Measurements from ENCODE around the gene BABAM2. TPM values are rescaled to one million over a fixed set of nuclear protein-coding genes. Genes with fewer than 3 reads are reported as not detected.
"Not testable (repeated sequence)": the region's sequence is repeated elsewhere in the genome, so short reads cannot be mapped to it uniquely, and the experiment has no call there.

BABAM2 gene
- total RNA-seq, 1 experiment from 2014 or later: 40.8 TPM

GRCh38 chr2:27967076-27967475 is 76.5 kb downstream of the BABAM2 start:
- Histone ChIP-seq H3K4me1 (ENCODE audit: low read length) (no peaks in the 10 kb centered on the region), H3K79me2 (ENCODE audit: low read length) (no peaks in the 10 kb centered on the region), H2AFZ (ENCODE audit: low read length) (no peak overlapping the region), H3K27ac (ENCODE audit: low read length) (no peak overlapping the region), H3K27me3 (ENCODE audit: low read length) (no peaks in the 10 kb centered on the region), H3K9me2 (replicated peaks; ENCODE audit: insufficient read depth, low read length) (no peaks in the 10 kb centered on the region), H3K4me3 (ENCODE audit: low read length) (no peak overlapping the region), H4K20me1 (ENCODE audit: insufficient read depth, low read depth, low read length) (0 out of 2 replicates have a peak, but pooled peaks cover 4% of the 10 kb centered on the region), H3K9ac (ENCODE audit: low read length) (no peak overlapping the region), H3K4me2 (ENCODE audit: low read depth, low read length, poor library complexity, severe bottlenecking) (no peak overlapping the region), H3K9me3 (ENCODE audit: low read length) (no peaks in the 10 kb centered on the region), H3K36me3 (ENCODE audit: insufficient read depth, low read length) (no peaks in the 10 kb centered on the region)
- no peak for DNase-seq

- not testable (repeated sequence) for H3K9ac ChIP-seq (ENCODE audit: low read length); H3K36me3 ChIP-seq (ENCODE audit: insufficient read depth, low read length); DNase-seq; H3K4me1 ChIP-seq (ENCODE audit: low read length); H3K79me2 ChIP-seq (ENCODE audit: low read length); H3K9me3 ChIP-seq (ENCODE audit: low read length); H2AFZ ChIP-seq (ENCODE audit: low read length); H3K9me2 ChIP-seq (replicated peaks; ENCODE audit: insufficient read depth, low read length); H3K27me3 ChIP-seq (ENCODE audit: low read length); H3K4me3 ChIP-seq (ENCODE audit: low read length); H3K27ac ChIP-seq (ENCODE audit: low read length); H4K20me1 ChIP-seq (ENCODE audit: insufficient read depth, low read depth, low read length); H3K4me2 ChIP-seq (ENCODE audit: low read depth, low read length, poor library complexity, severe bottlenecking)
These were observed 77.5 kb downstream of the BABAM2 start for GRCh38 chr2:27968045-27968444.

GRCh38 chr2:27968957-27969356 is 78.4 kb downstream of the BABAM2 start:
- H3K27ac ChIP-seq (ENCODE audit: low read length); H3K9me2 ChIP-seq (replicated peaks; ENCODE audit: insufficient read depth, low read length); H4K20me1 ChIP-seq (ENCODE audit: insufficient read depth, low read depth, low read length); H3K9ac ChIP-seq (ENCODE audit: low read length); DNase-seq; H2AFZ ChIP-seq (ENCODE audit: low read length); H3K9me3 ChIP-seq (ENCODE audit: low read length); H3K36me3 ChIP-seq (ENCODE audit: insufficient read depth, low read length); H3K79me2 ChIP-seq (ENCODE audit: low read length); H3K27me3 ChIP-seq (ENCODE audit: low read length); H3K4me3 ChIP-seq (ENCODE audit: low read length); H3K4me1 ChIP-seq (ENCODE audit: low read length); H3K4me2 ChIP-seq (ENCODE audit: low read depth, low read length, poor library complexity, severe bottlenecking): not testable (repeated sequence)

- Histone ChIP-seq H3K27ac (ENCODE audit: low read length) (no peak overlapping the region), H3K79me2 (ENCODE audit: low read length) (no peaks in the 10 kb centered on the region), H4K20me1 (ENCODE audit: insufficient read depth, low read depth, low read length) (peaks cover 10% of the 10 kb centered on the region; the same call in 1 of the 2 replicates), H3K4me1 (ENCODE audit: low read length) (no peaks in the 10 kb centered on the region), H3K27me3 (ENCODE audit: low read length) (no peaks in the 10 kb centered on the region), H3K9me2 (replicated peaks; ENCODE audit: insufficient read depth, low read length) (no peaks in the 10 kb centered on the region), H3K36me3 (ENCODE audit: insufficient read depth, low read length) (no peaks in the 10 kb centered on the region), H3K9me3 (ENCODE audit: low read length) (no peaks in the 10 kb centered on the region), H3K4me2 (ENCODE audit: low read depth, low read length, poor library complexity, severe bottlenecking) (no peak overlapping the region), H2AFZ (ENCODE audit: low read length) (no peak overlapping the region), H3K9ac (ENCODE audit: low read length) (no peak overlapping the region), H3K4me3 (ENCODE audit: low read length) (no peak overlapping the region)
- no peak for DNase-seq
These were observed 81.8 kb downstream of the BABAM2 start for GRCh38 chr2:27972311-27972710.

- Histone ChIP-seq H3K27ac (ENCODE audit: low read length) (no peak overlapping the region), H3K36me3 (ENCODE audit: insufficient read depth, low read length) (no peaks in the 10 kb centered on the region), H3K27me3 (ENCODE audit: low read length) (no peaks in the 10 kb centered on the region), H3K4me3 (ENCODE audit: low read length) (no peak overlapping the region), H3K9me2 (replicated peaks; ENCODE audit: insufficient read depth, low read length) (no peaks in the 10 kb centered on the region), H3K9ac (ENCODE audit: low read length) (no peak overlapping the region), H3K4me2 (ENCODE audit: low read depth, low read length, poor library complexity, severe bottlenecking) (no peak overlapping the region), H3K9me3 (ENCODE audit: low read length) (no peaks in the 10 kb centered on the region), H4K20me1 (ENCODE audit: insufficient read depth, low read depth, low read length) (peaks cover 10% of the 10 kb centered on the region; the same call in 1 of the 2 replicates), H2AFZ (ENCODE audit: low read length) (no peak overlapping the region), H3K4me1 (ENCODE audit: low read length) (no peaks in the 10 kb centered on the region), H3K79me2 (ENCODE audit: low read length) (no peaks in the 10 kb centered on the region)
- DNase-seq: no peak
These were observed 83.1 kb downstream of the BABAM2 start for GRCh38 chr2:27973592-27973991.

- Histone ChIP-seq H3K4me2 (ENCODE audit: low read depth, low read length, poor library complexity, severe bottlenecking) (no peak overlapping the region), H3K79me2 (ENCODE audit: low read length) (no peaks in the 10 kb centered on the region), H4K20me1 (ENCODE audit: insufficient read depth, low read depth, low read length) (peaks cover 6% of the 10 kb centered on the region; the same call in 1 of the 2 replicates), H3K4me3 (ENCODE audit: low read length) (no peak overlapping the region), H3K9me3 (ENCODE audit: low read length) (no peaks in the 10 kb centered on the region), H3K27me3 (ENCODE audit: low read length) (no peaks in the 10 kb centered on the region), H3K9me2 (replicated peaks; ENCODE audit: insufficient read depth, low read length) (no peaks in the 10 kb centered on the region), H2AFZ (ENCODE audit: low read length) (no peak overlapping the region), H3K36me3 (ENCODE audit: insufficient read depth, low read length) (no peaks in the 10 kb centered on the region), H3K4me1 (ENCODE audit: low read length) (peaks cover 3% of the 10 kb centered on the region; the same call in 1 of the 2 replicates), H3K27ac (ENCODE audit: low read length) (no peak overlapping the region), H3K9ac (ENCODE audit: low read length) (no peak overlapping the region)
- DNase-seq: no peak
These were observed 85.8 kb downstream of the BABAM2 start for GRCh38 chr2:27976308-27976707.

GRCh38 chr2:27977731-27978312 is 87.3 kb downstream of the BABAM2 start:
- H3K4me3 ChIP-seq (ENCODE audit: low read length): no peak overlapping the region
- no peaks in the 10 kb centered on the region for H3K9me3 ChIP-seq (ENCODE audit: low read length)
- no peaks in the 10 kb centered on the region for H3K36me3 ChIP-seq (ENCODE audit: insufficient read depth, low read length)
- H3K9me2 ChIP-seq (replicated peaks; ENCODE audit: insufficient read depth, low read length): no peaks in the 10 kb centered on the region
- H3K9ac ChIP-seq (ENCODE audit: low read length): no peak overlapping the region
- DNase-seq: no peak
- H3K27ac ChIP-seq (ENCODE audit: low read length): no peak overlapping the region
- no peak overlapping the region for H3K4me2 ChIP-seq (ENCODE audit: low read depth, low read length, poor library complexity, severe bottlenecking)
- no peak overlapping the region for H2AFZ ChIP-seq (ENCODE audit: low read length)
- no peaks in the 10 kb centered on the region for H3K79me2 ChIP-seq (ENCODE audit: low read length)
- H3K27me3 ChIP-seq (ENCODE audit: low read length): no peaks in the 10 kb centered on the region
- peaks cover 3% of the 10 kb centered on the region; the same call in 1 of the 2 replicates for H3K4me1 ChIP-seq (ENCODE audit: low read length)
- H4K20me1 ChIP-seq (ENCODE audit: insufficient read depth, low read depth, low read length): peaks cover 6% of the 10 kb centered on the region; the same call in 1 of the 2 replicates

GRCh38 chr2:27978761-27979160 is 88.2 kb downstream of the BABAM2 start:
- H2AFZ ChIP-seq (ENCODE audit: low read length); H3K36me3 ChIP-seq (ENCODE audit: insufficient read depth, low read length); H3K79me2 ChIP-seq (ENCODE audit: low read length); H3K4me2 ChIP-seq (ENCODE audit: low read depth, low read length, poor library complexity, severe bottlenecking); DNase-seq; H3K9ac ChIP-seq (ENCODE audit: low read length); H3K27ac ChIP-seq (ENCODE audit: low read length); H3K9me2 ChIP-seq (replicated peaks; ENCODE audit: insufficient read depth, low read length); H3K4me1 ChIP-seq (ENCODE audit: low read length); H4K20me1 ChIP-seq (ENCODE audit: insufficient read depth, low read depth, low read length); H3K9me3 ChIP-seq (ENCODE audit: low read length); H3K4me3 ChIP-seq (ENCODE audit: low read length); H3K27me3 ChIP-seq (ENCODE audit: low read length): not testable (repeated sequence)
